ENCODE data around the gene KREMEN1.

DNA sequence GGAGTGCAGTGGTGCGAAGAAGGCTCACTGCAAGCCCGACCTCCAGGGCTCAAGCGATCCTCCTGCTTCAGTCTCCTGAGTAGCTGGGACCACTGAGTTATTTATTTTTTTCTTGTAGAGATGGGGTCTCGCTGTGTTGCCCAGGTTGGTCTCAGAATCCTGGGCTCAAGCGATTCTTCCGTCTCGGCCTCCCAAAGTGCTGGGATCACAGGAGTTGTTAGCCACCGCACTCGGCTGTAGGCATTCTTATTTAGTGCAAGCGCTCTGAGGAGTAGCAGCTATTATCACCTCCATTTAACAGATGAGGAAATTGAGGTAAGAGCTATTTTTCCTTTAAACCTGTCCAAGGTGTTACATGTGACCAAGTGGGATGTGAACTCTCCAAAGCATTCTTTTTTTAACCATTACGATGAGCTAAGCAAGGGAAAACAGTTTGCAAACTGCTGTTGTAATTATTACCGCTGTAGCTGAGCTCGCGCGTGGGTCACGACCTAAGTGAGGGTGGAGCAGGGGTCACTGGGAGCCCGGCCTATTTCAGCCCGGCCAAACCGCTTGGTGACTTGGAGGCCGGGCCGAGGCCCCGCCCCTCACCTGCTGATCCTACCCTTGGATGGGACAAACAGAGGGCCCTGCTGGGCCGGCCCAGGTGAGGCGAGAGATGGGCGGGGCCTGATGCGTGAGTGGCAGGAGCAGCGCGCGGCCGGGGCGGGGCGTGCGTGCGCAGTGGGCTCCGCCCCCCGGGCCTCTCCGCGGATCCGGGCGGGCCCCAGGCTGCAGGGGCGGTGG lies 449 bp upstream of the KREMEN1 start:
- TF ChIP-seq POLR2AphosphoS5 (IDR thresholded peaks at IDR 0.05; ENCODE audit: borderline replicate concordance, low read depth, low read length) (no peak), EZH2 (IDR thresholded peaks at IDR 0.05) (no peak), FOXP2 (optimal IDR thresholded peaks at IDR 0.05; ENCODE audit: control extremely low read depth, extremely low read length, insufficient read depth) (no peak)

Data from SK-N-MC (cell line).